Activated CD8-positive, alpha-beta memory T cell treated with anti-CD3 and anti-CD28 coated beads for 1 hour (primary cell): ENCODE results near the gene SUPT6H.
"Not testable (repeated sequence)": the region's sequence is repeated elsewhere in the genome, so short reads cannot be mapped to it uniquely, and the experiment has no call there.

Experiments used
- DNase-seq, 2 donors: peaks; one replicate each; pipeline ENCODE4 v3.0.0-alpha.2; 2020; ENCODE audit warnings: low read depth in 1 of 2; ENCODE audit errors: extremely low read depth in 1 of 2

SUPT6H gene

DNA sequence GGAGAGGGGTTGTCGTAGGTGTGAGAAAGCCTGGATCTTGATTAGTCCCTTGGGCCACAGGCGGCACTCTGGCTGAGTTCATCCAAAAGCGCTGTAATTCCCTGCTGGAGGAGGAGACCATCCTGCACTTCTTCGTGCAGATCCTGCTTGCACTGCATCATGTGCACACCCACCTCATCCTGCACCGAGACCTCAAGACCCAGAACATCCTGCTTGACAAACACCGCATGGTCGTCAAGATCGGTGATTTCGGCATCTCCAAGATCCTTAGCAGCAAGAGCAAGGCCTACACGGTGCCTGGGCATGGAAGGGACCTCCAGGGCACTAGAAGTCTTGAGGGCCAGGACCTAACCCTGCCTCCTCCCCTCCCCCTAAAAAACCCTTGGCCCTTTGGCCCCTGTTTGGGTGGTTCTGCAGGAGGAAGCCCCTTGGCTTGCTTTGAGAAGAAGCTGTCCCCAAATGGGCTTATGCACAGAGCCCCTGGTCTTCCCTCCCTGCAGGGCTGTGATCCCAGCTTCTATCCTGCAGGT lies 72.8 kb downstream of the SUPT6H start:
- DNase-seq, result no peak

DNA sequence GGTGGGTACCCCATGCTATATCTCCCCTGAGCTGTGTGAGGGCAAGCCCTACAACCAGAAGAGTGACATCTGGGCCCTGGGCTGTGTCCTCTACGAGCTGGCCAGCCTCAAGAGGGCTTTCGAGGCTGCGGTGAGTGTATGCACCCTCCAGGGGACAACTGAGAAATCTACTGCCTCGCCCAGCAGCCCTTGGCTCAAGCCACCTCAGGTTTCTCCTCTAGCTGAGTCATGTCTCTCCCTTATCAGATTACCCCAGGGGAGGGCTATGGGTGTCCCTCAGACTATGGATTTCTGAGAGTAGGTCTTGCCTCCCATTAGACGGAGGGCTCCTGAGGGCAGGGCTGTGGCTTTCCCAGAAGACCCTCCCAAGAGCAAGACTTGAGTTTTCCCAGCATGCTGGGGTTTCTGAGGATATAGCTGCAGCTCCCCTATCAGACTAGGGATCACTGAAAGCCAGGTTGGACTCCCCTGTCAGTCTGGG lies 73.3 kb downstream of the SUPT6H start:
- no peak for DNase-seq

GRCh38 chr17:28735913-28736769 lies 74.1 kb downstream of the SUPT6H start:
- not testable (repeated sequence) for DNase-seq

- DNase-seq, result no peak
These were observed 75.3 kb downstream of the SUPT6H start for GRCh38 chr17:28737316-28737715.

DNA sequence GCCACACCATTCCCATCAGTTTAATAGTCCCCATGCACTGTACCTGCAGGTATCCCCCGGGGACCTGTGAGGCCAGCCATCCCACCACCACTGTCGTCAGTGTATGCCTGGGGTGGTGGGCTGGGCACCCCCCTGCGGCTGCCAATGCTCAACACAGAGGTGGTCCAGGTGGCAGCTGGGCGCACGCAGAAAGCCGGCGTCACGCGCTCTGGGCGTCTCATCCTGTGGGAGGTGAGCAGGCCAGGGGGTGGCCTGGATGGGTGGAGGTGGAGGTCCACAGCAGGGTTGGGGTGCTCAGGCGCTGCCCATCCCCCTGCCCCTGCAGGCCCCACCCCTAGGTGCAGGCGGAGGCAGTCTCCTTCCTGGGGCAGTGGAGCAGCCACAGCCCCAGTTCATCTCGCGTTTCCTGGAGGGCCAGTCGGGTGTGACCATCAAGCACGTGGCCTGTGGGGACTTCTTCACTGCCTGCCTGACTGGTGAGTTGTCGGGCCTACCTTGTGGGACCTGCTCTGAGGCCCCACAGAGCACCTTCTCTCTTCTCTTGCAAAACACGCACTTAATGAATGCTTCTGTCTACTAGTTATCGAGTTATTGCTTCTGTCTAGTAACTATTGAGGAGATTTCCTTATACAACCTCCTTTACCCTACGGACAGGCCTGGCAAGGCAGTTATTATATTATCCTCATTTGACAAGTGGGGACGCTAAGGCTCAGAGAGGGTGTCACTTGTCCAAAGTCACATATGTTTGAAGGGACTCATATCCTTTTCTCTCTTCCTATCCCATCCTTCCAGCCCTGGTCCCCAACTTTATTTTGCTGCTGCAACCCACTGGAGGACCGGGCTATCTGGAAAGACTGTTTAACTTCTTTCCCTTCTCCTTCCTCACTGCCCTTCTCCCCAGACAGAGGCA lies 76.0 kb downstream of the SUPT6H start:
- DNase-seq, result no peak

- no peak for DNase-seq
These were observed 76.8 kb downstream of the SUPT6H start for GRCh38 chr17:28738680-28739384.

GRCh38 chr17:28740406-28741357 lies 78.7 kb downstream of the SUPT6H start:
- DNase-seq, result no peak

DNA sequence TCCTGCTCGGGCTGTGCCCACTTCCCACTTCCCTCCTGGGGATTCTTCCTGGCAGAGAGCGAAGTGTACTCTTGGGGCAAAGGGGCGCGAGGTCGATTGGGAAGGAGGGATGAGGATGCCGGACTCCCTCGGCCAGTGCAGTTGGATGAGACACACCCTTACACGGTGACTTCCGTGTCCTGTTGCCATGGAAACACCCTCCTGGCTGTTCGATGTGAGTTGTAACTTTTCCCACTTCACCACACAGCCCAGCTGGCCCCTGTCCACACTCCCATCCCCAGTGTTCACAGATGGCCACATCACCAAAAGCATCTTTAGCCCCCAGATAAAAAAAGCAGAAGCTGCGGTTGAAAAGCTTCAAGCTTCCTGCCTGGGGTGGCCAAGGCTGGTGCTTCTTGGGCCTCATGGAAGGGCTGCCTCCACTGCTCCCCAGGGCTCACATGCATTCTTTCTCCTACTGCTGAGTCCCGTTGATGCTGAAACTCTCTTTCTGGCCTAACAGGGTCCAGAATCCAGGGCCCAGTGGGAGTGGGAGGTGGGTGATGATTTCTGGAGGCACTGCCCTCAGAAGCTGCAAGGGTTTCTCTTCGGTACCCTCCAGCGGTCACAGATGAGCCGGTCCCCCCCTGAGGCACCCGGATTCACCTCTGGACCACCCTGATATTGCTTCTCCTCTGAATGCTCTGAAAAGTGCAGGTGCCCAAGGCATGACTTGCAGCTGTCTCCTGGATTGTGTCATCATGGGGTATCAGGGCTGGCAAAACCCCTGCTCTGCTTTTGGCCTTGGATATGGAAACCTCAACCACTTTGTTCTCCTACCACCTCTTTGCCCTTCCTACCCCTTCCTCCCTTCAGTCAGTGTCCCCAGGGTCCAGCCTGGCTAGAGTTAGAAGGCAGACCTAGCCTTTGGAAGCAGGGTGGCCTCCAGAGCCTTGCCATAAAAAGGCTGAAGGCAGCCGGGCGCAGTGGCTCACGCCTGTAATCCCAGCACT lies 79.6 kb downstream of the SUPT6H start:
- DNase-seq, result no peak

- DNase-seq, result peak in 1 of 2 donors; percentile 60
These were observed 81.5 kb downstream of the SUPT6H start, which contains the start of gene TRAF4 for GRCh38 chr17:28743243-28744103. TRAF4 (plus strand) TSS chr17:28744011; CDS start chr17:28744113, 102 bp downstream.

DNA sequence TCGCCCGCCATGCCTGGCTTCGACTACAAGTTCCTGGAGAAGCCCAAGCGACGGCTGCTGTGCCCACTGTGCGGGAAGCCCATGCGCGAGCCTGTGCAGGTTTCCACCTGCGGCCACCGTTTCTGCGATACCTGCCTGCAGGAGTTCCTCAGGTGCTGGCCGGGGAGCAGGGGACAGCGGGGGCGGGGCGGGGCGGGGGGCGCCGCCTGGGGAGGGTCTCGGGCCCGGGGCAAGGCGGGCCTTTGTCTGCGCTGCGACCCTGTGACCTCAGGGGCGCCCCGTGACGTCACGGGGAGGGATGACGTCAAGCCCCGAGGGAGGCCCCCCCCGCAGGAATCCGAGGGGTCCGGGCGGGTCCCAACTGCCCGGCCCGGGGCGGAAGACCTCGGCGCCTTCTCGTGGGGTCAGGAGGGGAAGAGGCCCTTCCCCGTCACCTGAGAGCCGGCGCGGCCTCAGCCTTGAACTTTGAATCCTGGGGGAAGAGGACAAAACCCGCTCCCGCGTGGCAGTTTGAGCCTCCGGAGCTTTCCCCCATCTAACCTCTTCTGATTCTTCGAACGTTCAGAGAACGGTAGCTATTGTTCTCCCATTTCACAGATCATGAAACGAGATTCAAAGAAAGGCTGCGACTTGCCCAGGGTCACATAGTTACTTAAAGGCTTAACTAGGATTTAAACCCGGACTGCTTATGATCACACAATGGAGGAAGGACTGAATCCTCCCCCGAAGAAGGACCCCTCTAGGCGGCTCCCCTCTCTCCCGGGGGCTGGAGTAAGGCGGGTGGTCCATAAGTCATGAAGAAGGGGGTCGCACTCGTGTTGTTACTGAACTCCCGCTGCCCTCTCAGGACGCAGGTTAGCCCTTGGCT lies 82.3 kb downstream of the SUPT6H start:
- DNase-seq, result peak in 1 of 2 donors; percentile 54

- DNase-seq, result no peak
These were observed 83.2 kb downstream of the SUPT6H start for GRCh38 chr17:28744972-28745785.

DNA sequence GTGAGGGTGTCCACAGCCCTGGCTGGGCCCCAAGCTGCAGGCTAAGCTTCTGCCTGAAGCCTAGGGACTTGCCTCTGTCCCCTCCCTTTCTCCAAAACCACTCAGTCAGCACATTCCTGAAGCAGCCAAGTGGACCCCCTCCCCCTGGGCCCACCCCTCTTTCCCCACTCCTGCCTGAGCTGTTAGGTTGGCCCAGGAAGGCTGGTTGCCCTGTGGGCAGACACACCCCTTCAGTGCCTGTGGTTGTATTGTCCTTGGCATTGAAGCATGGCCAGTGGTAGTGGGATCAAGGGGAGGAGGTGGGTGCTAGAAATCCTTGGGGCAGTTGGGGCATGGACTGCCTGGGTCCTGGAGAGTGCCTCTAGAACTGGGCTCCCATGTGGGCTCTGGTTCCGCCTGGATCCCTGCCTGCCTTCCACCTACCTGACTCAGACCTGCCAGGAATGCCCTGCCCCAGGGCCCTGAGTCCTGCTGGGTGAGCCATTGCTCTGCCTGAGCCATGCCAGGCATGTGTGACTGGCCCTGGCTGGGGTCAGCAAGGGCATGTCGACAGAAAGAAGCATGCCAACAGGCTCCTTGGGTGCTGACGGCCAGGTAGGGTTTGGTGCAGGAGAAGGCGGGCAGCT lies 83.9 kb downstream of the SUPT6H start:
- DNase-seq, result no peak

- DNase-seq, result no peak
These were observed 84.6 kb downstream of the SUPT6H start for GRCh38 chr17:28746611-28747050.

- no peak for DNase-seq
These were observed 85.2 kb downstream of the SUPT6H start for GRCh38 chr17:28747051-28747691.
